Tibial nerve (tissue), 4 donors: ENCODE data around the gene CYP11A1. TPM values are rescaled to one million over a fixed set of nuclear protein-coding genes. Genes with fewer than 3 reads are reported as not detected.

Experiments used
- DNase-seq, 2 donors: peaks; one replicate each; pipeline ENCODE4 v3.0.0-alpha.2; 2019; ENCODE audit warnings: low spot score in 2 of 2
- H3K27ac ChIP-seq, 4 donors: fragments of 200-600 bp; sonication (generic) in 3 of 4; one replicate each; pipeline ENCODE4 v1.5.1; 2017 to 2019; ENCODE audit warnings: mild to moderate bottlenecking in 1 of 4
- H3K27me3 ChIP-seq, 2 donors: fragments of 200-600 bp; sonication (generic) in 1 of 2; one replicate each; pipeline versions ENCODE4 v1.5.1 to v1.6.0; 2017 to 2019
- H3K36me3 ChIP-seq, 3 donors: fragments of 200-600 bp; sonication (generic); one replicate each; pipeline ENCODE4 v1.5.1; 2018 to 2019
- H3K4me1 ChIP-seq, 4 donors: fragments of 200-600 bp; sonication (generic) in 3 of 4; one replicate each; pipeline ENCODE4 v1.5.1; 2017 to 2019
- H3K4me3 ChIP-seq, 4 donors: fragments of 200-600 bp; sonication (generic) in 3 of 4; one replicate each; pipeline ENCODE4 v1.5.1; 2017 to 2019; ENCODE audit warnings: mild to moderate bottlenecking in 1 of 4, moderate library complexity in 1 of 4
- H3K9me3 ChIP-seq, 4 donors: fragments of 200-600 bp; sonication (generic) in 3 of 4; one replicate each; pipeline ENCODE4 v1.5.1; 2017 to 2019
- EP300 ChIP-seq, 2 donors: sonication (generic); formaldehyde crosslinking; IDR thresholded peaks; one replicate each; pipeline ENCODE4 v1.6.1; 2017; ENCODE audit warnings: antibody characterized with exemption in 2 of 2, mild to moderate bottlenecking in 1 of 2
- POLR2A ChIP-seq, 2 donors: fragments of 450-650 bp; IDR thresholded peaks; one replicate each; pipeline ENCODE4 v1.6.1; 2017; ENCODE audit warnings: antibody characterized with exemption in 2 of 2, mild to moderate bottlenecking in 2 of 2, moderate library complexity in 2 of 2
- whole genome bisulfite sequencing, 2 donors: methylation state at CpG; one replicate each; pipeline ENCODE4 v1.1.5; 2018; 5-methylcytosine and 5-hydroxymethylcytosine counted together
- total RNA-seq, 4 donors: library from RNA; depleted of rRNA; stranded (reverse); fragments of >200 nt; gene quantifications; one replicate each; pipeline ENCODE4 v1.1.0, GENCODE V29; 2016
- TF ChIP-seq, protein P1 (sequence below), 5 experiments: fragments of 200-600 bp in 3 of 5; fragments of 450-650 bp in 2 of 5; sonication (generic) in 3 of 5; IDR thresholded peaks; one replicate each; pipeline ENCODE4 v1.5.1; 2016 to 2019; ENCODE audit warnings: antibody characterized with exemption in 5 of 5, mild to moderate bottlenecking in 3 of 5, moderate library complexity in 2 of 5

The CYP11A1 gene
- total RNA-seq, 4 donors from 2014 or later = 2.4 to 5.7 (median 4.1) TPM

- peaks cover 0 to 5% (median 0%) of the 10 kb centered on the region in 4 donors for H3K9me3 ChIP-seq
- H3K27me3 ChIP-seq = no peaks in the 10 kb centered on the region
- TF ChIP-seq POLR2A (IDR thresholded peaks at IDR 0.05) = no peak
- TF ChIP-seq, protein P1, sequence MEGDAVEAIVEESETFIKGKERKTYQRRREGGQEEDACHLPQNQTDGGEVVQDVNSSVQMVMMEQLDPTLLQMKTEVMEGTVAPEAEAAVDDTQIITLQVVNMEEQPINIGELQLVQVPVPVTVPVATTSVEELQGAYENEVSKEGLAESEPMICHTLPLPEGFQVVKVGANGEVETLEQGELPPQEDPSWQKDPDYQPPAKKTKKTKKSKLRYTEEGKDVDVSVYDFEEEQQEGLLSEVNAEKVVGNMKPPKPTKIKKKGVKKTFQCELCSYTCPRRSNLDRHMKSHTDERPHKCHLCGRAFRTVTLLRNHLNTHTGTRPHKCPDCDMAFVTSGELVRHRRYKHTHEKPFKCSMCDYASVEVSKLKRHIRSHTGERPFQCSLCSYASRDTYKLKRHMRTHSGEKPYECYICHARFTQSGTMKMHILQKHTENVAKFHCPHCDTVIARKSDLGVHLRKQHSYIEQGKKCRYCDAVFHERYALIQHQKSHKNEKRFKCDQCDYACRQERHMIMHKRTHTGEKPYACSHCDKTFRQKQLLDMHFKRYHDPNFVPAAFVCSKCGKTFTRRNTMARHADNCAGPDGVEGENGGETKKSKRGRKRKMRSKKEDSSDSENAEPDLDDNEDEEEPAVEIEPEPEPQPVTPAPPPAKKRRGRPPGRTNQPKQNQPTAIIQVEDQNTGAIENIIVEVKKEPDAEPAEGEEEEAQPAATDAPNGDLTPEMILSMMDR (IDR thresholded peaks at IDR 0.05) = no peak
- no peak for TF ChIP-seq EP300 (IDR thresholded peaks at IDR 0.05)
- WGBS, 2 donors = 93 to 94% methylated on average over 3 of the region's 3 CpGs
- no peaks in the 10 kb centered on the region for H3K36me3 ChIP-seq
- no peak for DNase-seq
- H3K4me1 ChIP-seq = peaks cover 0 to 12% (median 0%) of the 10 kb centered on the region in 4 donors
- H3K27ac ChIP-seq = no peak overlapping the region
- no peak overlapping the region for H3K4me3 ChIP-seq
Measured at GRCh38 chr15:74352393-74352910, 15.0 kb downstream of the CYP11A1 start.

DNA sequence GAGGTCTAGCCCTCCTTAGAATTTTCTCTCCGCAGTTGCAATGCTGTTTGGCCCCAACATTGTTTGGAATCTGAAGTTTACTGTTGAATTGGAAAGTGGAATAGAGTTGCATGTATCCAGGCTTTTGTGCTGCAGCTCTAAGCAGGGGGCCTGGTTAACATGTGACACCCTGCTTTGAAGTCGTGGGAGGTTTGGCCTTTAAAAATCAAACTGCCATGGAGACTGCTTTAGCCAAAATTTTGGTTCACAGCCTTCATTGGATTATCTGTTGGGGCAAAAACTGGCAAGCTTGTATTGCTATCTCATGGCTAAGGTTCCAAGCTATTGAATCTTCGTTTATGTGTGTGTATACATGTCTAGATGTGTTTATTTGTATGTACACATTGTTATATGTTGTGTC, 15.8 kb downstream of the CYP11A1 start:
- no peak for DNase-seq
- H3K36me3 ChIP-seq = no peaks in the 10 kb centered on the region
- peaks cover 0 to 5% (median 0%) of the 10 kb centered on the region in 4 donors for H3K9me3 ChIP-seq
- TF ChIP-seq POLR2A (IDR thresholded peaks at IDR 0.05) = no peak
- TF ChIP-seq, protein P1 (IDR thresholded peaks at IDR 0.05) = no peak
- no peak for TF ChIP-seq EP300 (IDR thresholded peaks at IDR 0.05)
- H3K27ac ChIP-seq = no peak overlapping the region
- peaks cover 0 to 8% (median 0%) of the 10 kb centered on the region in 4 donors for H3K4me1 ChIP-seq
- 47 to 49% methylated on average over 3 of the region's 3 CpGs for WGBS, 2 donors
- H3K4me3 ChIP-seq = no peak overlapping the region
- H3K27me3 ChIP-seq = no peaks in the 10 kb centered on the region

DNA sequence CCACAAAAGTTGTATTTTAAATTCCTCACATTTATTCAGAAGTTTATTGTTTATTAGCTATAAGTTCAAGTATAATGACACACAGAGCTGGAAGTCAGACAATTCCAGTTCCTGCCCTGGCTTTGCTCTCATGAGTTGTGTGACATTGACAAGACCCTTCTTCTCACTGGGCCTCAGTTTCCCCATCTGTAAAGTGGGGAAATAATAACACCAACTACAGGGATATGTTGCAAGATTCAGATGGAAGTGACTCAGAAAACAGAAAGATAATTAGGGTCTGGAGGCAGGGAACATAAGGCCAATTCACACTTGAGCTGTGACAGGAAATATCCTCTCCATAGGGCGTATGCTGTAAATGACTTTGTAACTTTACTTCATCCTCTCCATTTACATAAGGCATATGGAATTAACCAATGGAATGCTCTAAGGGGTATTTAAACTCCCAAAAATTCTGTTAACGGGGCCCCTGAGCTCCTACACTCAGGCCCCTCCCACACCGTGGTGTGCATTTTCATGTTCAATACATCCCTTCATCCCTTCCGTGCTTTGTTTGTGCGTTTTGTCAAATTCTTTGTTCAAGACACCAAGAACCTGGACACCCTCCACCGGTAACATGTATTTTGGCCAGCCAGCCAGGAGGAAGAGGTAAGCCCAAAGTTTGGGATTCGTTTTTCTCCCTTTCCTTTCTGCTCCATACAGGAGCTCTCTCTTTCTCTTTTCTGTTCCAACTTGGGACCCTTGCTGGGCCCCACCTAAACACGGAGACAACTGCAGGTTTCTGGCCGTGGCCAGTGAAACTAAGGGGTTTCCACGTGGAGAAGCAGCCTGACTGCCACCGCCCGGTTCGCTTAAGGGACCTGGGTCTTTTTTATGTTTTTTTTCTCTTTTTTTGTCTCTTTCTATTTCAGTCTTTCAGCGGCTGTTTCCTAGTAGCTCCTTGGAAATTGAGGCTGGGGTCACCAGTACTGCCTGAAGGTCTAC, 16.9 kb downstream of the CYP11A1 start:
- Histone ChIP-seq H3K36me3 (no peaks in the 10 kb centered on the region), H3K4me1 (peaks cover 0 to 4% (median 0%) of the 10 kb centered on the region in 4 donors), H3K9me3 (peaks cover 0 to 5% (median 0%) of the 10 kb centered on the region in 4 donors), H3K4me3 (no peak overlapping the region), H3K27ac (no peak overlapping the region), H3K27me3 (no peaks in the 10 kb centered on the region)
- no peak for TF ChIP-seq POLR2A (IDR thresholded peaks at IDR 0.05)
- TF ChIP-seq, protein P1 (IDR thresholded peaks at IDR 0.05) = no peak
- no peak for TF ChIP-seq EP300 (IDR thresholded peaks at IDR 0.05)
- no peak for DNase-seq
- 57 to 59% methylated on average over 14 of the region's 14 CpGs for WGBS, 2 donors

- H3K4me1 ChIP-seq = no peaks in the 10 kb centered on the region
- H3K36me3 ChIP-seq = no peaks in the 10 kb centered on the region
- no peak for DNase-seq
- H3K9me3 ChIP-seq = peaks cover 0 to 5% (median 0%) of the 10 kb centered on the region in 4 donors
- no peak overlapping the region for H3K27ac ChIP-seq
- H3K27me3 ChIP-seq = no peaks in the 10 kb centered on the region
- H3K4me3 ChIP-seq = no peak overlapping the region
- no peak for TF ChIP-seq EP300 (IDR thresholded peaks at IDR 0.05)
- TF ChIP-seq POLR2A (IDR thresholded peaks at IDR 0.05) = no peak
- TF ChIP-seq, protein P1 (IDR thresholded peaks at IDR 0.05) = no peak
- 93 to 94% methylated on average over 3 of the region's 3 CpGs for WGBS, 2 donors
Measured at GRCh38 chr15:74349241-74349778, 18.1 kb downstream of the CYP11A1 start.
